GM21723 (cell line): Measurements from ENCODE around the gene FXN.
"Not testable (repeated sequence)": the region's sequence is repeated elsewhere in the genome, so short reads cannot be mapped to it uniquely, and the experiment has no call there.

Experiments used
- ATAC-seq: cut with Tn5 transposase; IDR thresholded peaks from one replicate; pipeline ENCODE4 v1.9.1; 2021; ENCODE audit warnings: mild to moderate bottlenecking, moderate library complexity; ENCODE audit not compliant: unreplicated experiment

FXN gene

DNA sequence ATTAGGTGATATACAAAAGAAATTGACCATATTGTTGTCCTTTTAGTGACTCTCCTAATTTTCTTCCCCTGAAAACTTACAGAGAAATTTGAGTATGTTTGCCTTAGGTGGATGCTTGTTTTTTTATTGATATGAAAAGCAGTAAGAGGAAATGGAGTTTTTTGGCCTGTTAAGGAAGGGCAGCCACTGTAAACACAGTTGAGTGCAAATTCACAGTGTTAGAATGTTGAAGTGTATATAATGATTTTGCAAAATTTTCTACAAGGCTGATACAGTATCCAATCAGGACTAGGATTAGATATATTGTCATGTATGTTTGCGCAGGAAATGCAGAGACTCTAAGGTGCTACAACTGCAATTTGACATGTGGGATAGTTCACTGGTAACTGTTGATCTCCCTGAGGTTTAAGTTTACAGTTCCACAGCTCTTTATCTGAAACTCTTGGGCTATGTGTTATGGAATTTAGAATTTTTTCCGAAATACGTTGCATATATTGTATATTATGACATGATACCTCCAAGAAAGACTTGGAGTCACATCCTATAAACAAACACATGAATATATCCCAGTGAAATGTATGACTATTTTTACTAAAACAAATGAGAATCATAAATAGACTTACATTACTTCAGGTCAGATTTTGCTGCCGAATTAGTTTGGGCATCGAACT lies 62.5 kb downstream of the FXN start:
- no peak for ATAC-seq

DNA sequence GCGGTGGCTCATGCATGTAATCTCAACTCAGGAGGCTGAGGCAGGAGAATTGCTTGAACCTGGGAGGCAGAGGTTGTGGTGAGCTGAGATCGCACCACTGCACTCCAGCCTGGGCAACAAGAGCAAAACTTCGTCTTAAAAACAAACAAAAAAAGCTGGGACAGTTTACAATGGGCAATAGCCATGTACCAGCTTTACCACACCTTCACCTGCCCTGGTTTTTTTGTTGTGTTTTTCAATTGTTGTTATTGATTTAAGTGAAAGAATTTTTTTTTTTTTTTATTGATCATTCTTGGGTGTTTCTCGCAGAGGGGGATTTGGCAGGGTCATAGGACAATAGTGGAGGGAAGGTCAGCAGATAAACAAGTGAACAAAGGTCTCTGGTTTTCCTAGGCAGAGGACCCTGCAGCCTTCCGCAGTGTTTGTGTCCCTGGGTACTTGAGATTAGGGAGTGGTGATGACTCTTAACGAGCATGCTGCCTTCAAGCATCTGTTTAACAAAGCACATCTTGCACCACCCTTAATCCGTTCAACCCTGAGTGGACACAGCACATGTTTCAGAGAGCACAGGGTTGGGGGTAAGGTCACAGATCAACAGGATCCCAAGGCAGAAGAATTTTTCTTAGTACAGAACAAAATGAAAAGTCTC lies 67.9 kb downstream of the FXN start:
- not testable (repeated sequence) for ATAC-seq

GRCh38 chr9:69104830-69105527 lies 69.4 kb downstream of the FXN start:
- no peak for ATAC-seq

- no peak for ATAC-seq
Measured at GRCh38 chr9:69107771-69108170, 72.2 kb downstream of the FXN start.

DNA sequence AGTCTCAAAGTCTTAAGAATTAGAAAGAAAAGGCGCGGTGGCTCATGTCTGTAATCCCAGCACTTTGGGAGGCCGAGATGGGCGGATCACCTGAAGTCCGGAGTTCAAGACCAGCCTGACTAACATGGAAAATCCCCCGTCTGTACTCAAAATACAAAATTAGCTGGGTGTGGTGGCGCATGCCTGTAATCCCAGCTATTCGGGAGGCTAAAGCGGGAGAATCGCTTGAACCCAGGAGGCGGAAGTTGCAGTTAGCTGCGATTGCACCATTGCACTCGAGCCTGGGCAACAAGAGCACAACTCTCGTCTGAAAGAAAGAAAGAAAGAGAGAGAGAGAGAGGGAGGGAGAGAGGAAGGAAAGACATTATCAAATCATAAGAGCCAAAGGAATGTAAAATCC lies 73.2 kb downstream of the FXN start:
- not testable (repeated sequence) for ATAC-seq

DNA sequence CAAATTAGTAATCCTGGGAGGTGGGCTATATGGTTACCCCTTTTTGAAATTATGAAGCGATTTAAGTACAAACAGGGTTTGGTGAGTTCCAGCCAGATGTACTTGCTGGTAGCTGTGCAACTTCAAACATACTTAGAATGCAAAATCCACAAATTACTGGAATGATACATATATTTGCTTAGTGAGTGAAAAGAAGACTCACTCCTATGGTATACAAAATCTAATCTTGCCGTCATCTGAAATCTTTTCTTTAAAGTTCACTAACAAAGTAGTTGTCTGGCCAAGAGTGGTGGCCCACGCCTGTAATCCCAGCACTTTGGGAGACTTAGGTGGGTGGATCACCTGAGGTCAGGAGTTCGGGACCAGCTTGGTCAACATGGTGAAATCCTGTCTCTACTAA lies 73.6 kb downstream of the FXN start:
- ATAC-seq = no peak

DNA sequence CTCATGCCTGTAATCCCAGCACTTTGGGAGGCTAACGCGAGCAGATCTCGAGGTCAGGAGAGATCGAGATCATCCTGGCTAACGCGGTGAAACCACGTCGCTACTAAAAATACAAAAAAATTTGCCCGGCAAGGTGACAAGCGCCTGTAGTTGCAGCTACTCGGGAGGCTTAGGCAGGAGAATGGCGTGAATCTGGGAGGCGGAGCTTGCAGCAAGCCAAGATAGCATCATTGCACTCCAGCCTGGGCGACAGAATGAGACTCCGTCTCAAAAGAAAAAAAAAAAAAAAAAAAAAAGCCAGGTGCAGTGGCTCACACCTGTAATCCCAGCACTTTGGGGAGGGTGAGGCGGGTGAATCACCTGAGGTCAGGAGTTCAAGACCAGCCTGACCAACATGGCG lies 77.1 kb downstream of the FXN start:
- ATAC-seq = not testable (repeated sequence)

GRCh38 chr9:69115621-69116020 lies 80.1 kb downstream of the FXN start:
- no peak for ATAC-seq

- no peak for ATAC-seq
Measured at GRCh38 chr9:69118656-69119055, 83.1 kb downstream of the FXN start.

DNA sequence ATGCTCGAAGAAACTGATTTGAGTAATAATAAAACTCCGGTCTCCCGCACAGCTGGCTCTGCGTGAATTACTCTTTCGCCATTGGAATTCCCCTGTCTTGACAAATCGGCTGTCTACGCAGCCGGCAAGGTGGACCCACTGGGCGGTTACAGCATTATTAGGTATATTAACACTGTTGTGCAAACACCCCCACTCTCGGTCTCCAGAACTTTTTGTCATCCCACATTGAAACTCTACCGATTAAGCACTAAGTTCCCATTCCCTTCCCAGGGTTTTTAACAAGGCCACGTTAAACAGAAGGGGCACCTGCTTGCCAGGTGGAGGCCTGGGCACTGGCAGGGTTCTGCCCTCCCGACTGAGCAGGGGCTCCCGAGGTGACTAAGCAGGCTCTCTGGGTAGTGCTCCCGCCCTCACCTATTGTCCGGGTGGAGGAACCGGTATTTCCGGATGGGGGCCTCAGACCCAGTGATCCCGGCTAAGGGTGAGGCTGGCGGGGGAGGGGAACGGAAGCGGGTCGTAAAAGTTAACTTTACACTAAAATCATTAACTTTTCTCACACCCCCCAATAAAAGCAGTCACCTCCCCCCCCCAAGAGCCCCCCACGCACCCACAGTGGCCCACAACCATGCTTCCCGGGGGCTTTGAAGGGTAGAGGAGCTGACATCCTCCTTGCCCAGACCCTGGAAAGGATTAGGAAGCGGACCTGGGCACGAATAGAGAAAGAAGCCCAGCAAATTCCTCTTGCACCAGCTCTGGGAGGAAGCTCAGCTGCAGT lies 85.0 kb downstream of the FXN start:
- no peak for ATAC-seq

- peak; percentile 72 for ATAC-seq
Measured at GRCh38 chr9:69121155-69122081, 85.9 kb downstream of the FXN start.

- ATAC-seq = peak; percentile 64
Measured at GRCh38 chr9:69122082-69122548, 86.6 kb downstream of the FXN start.

DNA sequence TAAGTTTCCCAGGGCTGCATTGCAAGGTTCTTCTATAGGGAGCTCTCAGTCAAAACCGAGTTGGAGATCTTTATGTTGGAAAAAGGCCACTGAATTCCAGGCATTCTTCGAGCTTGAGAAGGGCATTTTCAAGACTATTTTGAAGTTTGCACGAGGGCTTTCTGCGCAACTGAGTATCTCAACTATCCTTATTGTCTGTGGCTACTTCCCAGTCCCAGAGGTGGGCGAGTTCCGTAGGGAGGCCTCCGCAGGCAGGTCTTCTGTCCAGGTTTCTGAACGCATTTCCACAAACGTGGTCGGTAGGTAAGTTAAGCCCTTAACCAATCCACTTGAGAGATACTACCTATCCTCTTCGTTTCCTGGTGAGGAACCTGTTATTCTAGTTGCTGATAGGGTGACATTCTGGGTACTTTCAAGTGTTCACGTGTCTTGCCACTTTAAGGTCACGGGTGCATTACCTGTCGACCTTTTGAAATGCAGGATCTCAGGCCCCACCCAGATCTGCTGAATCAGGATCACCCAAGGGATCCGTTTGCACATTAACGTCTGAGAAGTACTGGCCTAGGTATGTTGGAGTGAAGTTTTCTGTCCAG lies 87.1 kb downstream of the FXN start:
- no peak for ATAC-seq

GRCh38 chr9:69130456-69131441 lies 95.2 kb downstream of the FXN start:
- no peak for ATAC-seq

DNA sequence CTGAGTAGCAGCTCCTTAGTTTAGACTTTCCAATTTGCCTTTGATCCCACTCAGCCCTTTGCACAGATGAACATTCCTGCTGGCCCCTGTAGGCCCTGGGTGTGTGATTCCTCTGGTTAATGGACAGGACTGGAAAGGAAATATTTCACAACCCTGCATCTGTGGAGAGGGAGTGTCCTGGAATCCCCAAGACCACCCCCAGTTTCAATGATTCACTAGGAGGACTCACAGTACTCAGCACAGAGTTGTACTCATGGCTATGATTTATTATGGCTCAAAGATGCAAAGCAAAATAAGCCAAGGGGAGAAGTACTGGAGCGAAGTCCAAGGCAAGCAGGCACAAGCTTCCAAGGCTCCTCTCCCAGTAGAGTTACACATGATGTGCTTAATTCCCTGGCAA lies 96.1 kb downstream of the FXN start:
- no peak for ATAC-seq

GRCh38 chr9:69132361-69132760 lies 96.8 kb downstream of the FXN start:
- no peak for ATAC-seq

DNA sequence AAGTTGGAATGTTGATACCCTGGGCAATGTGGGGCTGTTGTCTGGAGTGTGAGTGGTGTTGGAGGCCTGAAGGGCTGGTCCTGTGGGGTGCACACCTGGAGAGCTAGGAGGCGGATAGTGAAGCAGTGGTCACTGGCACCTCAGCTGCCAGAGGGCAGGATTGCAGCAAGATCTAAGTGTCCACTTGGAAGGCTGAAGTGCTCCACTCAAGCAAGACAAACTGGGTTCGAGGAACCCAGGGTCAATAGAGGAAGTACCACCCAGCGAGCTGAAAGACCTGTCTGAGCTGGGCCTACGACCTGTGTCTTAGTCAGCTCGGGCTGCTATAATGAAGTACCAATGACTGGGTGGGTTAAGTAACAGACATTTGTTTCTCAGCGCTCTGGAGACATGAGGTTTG lies 98.9 kb downstream of the FXN start:
- ATAC-seq = no peak

DNA sequence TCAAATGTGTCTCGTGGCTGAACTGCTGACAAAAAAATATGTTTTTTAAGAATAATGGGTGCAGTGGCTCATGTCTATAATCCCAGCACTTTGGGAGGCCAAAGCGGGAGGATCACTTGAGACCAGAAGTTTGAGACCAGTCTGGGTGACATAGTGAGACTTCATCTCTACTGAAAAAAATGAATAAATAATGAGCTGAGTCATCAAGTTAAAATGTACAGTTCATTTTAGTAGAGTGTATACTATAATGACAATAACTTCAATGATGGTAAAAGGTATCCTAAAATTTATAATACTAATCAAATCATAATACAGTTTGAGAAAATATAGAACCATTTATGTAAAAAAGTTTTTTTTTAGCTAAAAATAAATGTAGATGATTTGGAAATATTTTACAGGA lies 100.6 kb downstream of the FXN start:
- no peak for ATAC-seq

GRCh38 chr9:69136779-69137178 lies 101.2 kb downstream of the FXN start:
- ATAC-seq = no peak
